SH-SY5Y (cell line): ENCODE results near the gene ATP1B1.

Source experiments
- GATA2 ChIP-seq: IDR thresholded peaks from 2 replicates; pipeline ENCODE4 v1.6.1; 2011; ENCODE audit warnings: mild to moderate bottlenecking, low read depth, low read length
- GATA3 ChIP-seq: IDR thresholded peaks from 2 replicates; pipeline ENCODE4 v1.6.1; 2011; ENCODE audit warnings: low read depth, mild to moderate bottlenecking, low read length, moderate library complexity

DNA sequence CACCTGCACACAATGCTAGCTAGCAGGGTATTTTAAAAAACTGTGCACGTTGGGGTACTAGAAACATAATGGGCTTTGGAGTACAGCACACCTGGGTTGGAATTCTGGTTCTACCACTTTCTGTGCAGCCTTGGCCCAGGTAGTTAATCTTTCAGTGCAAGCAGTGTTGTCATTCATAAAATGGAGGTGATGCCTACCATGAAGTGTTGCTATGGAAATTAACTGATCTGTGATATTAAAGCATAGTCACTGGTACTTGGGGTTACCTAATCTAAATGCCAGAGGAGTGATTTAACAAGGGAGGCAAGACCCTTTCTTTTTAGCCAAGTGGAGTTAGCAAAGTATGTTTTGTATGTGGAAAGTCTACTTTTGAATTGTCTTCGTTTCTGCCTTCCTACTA is 18.0 kb downstream of the ATP1B1 start:
- TF ChIP-seq GATA2, result no peak
- TF ChIP-seq GATA3, result no peak
